HepG2 (cell line): ENCODE measurements around the gene HAGHL. TPM values are rescaled to one million over a fixed set of nuclear protein-coding genes. Genes with fewer than 3 reads are reported as not detected.

Source experiments
- AGO2 ChIP-seq: fragments of 200-400 bp; formaldehyde crosslinking; optimal IDR thresholded peaks from 2 replicates; pipeline ENCODE3; 2017; ENCODE audit warnings: mild to moderate bottlenecking, low read depth, low read length, moderate library complexity
- CREM ChIP-seq, 2 experiments: sonication (generic) in 1 of 2; formaldehyde crosslinking in 1 of 2; IDR thresholded peaks; 2 replicates each; pipeline versions ENCODE4 v1.4.0 to v1.6.1; 2016 to 2020; ENCODE audit warnings: antibody characterized with exemption in 1 of 2, mild to moderate bottlenecking in 1 of 2, missing genetic modification reagents in 1 of 2
- DR1 ChIP-seq: sonication (generic); formaldehyde crosslinking; IDR thresholded peaks from 2 replicates; pipeline ENCODE4 v1.8.0; 2021; ENCODE audit warnings: mild to moderate bottlenecking, missing genetic modification reagents, inconsistent platforms
- EHMT2 ChIP-seq: fragments of 200-600 bp; sonication (generic); IDR thresholded peaks from 2 replicates; pipeline ENCODE4 v1.7.0; 2017; ENCODE audit warnings: antibody characterized with exemption, low read depth, low read length, borderline replicate concordance
- EZH2 ChIP-seq: conservative IDR thresholded peaks from 2 replicates; pipeline ENCODE4 v1.6.1; 2012; ENCODE audit warnings: mild to moderate bottlenecking, low read depth, low read length, moderate library complexity
- FOXA3 ChIP-seq: IDR thresholded peaks from 2 replicates; pipeline ENCODE4 v1.6.1; 2016; ENCODE audit warnings: missing genetic modification reagents, missing compliant biosample characterization
- FOXK2 ChIP-seq: fragments of 450-650 bp; IDR thresholded peaks from 2 replicates; pipeline ENCODE4 v1.6.1; 2016
- MED1 ChIP-seq: sonication (generic); formaldehyde crosslinking; IDR thresholded peaks from 2 replicates; pipeline ENCODE4 v1.4.0; 2020; ENCODE audit warnings: missing genetic modification reagents
- MIXL1 ChIP-seq: IDR thresholded peaks from 2 replicates; pipeline ENCODE4 v1.6.1; 2016
- MLLT10 ChIP-seq: sonication (generic); formaldehyde crosslinking; IDR thresholded peaks from 2 replicates; pipeline ENCODE4 v1.4.0; 2020; ENCODE audit warnings: missing genetic modification reagents
- NONO ChIP-seq, 2 experiments: fragments of 450-650 bp in 1 of 2; sonication (generic) in 1 of 2; formaldehyde crosslinking in 1 of 2; IDR thresholded peaks in 1 of 2; conservative IDR thresholded peaks in 1 of 2; 2 replicates each; pipeline versions ENCODE4 v1.6.1 to v1.8.0; 2017 to 2022; ENCODE audit warnings: mild to moderate bottlenecking in 1 of 2, missing genetic modification reagents in 1 of 2, moderate library complexity in 1 of 2
- PAWR ChIP-seq: sonication (generic); formaldehyde crosslinking; IDR thresholded peaks from 2 replicates; pipeline ENCODE4 v1.4.0; 2020; ENCODE audit warnings: missing genetic modification reagents, mild to moderate bottlenecking, borderline replicate concordance
- RARA ChIP-seq: IDR thresholded peaks from 2 replicates; pipeline ENCODE4 v1.6.1; 2016; ENCODE audit warnings: missing genetic modification reagents, missing compliant biosample characterization
- RBAK ChIP-seq: sonication (generic); formaldehyde crosslinking; IDR thresholded peaks from 2 replicates; pipeline ENCODE4 v1.5.1; 2020; ENCODE audit warnings: mild to moderate bottlenecking, missing genetic modification reagents
- REPIN1 ChIP-seq: sonication (generic); formaldehyde crosslinking; IDR thresholded peaks from 2 replicates; pipeline ENCODE4 v1.8.0; 2022; ENCODE audit warnings: missing genetic modification reagents, low read depth, mild to moderate bottlenecking, borderline replicate concordance
- SALL1 ChIP-seq: sonication (generic); formaldehyde crosslinking; IDR thresholded peaks from 2 replicates; pipeline ENCODE4 v1.8.0; 2022; ENCODE audit warnings: mild to moderate bottlenecking, missing genetic modification reagents
- ZEB1 ChIP-seq: IDR thresholded peaks from 2 replicates; pipeline ENCODE4 v1.6.1; 2012; ENCODE audit warnings: mild to moderate bottlenecking, low read depth, inconsistent platforms; ENCODE audit not compliant: insufficient replicate concordance
- ZIK1 ChIP-seq: sonication (generic); formaldehyde crosslinking; IDR thresholded peaks from 2 replicates; pipeline ENCODE4 v1.5.0; 2020; ENCODE audit warnings: mild to moderate bottlenecking, low read depth, missing genetic modification reagents, borderline replicate concordance
- ZNF12 ChIP-seq: sonication (generic); formaldehyde crosslinking; IDR thresholded peaks from 2 replicates; pipeline ENCODE4 v1.5.0; 2020; ENCODE audit warnings: missing genetic modification reagents
- ZNF317 ChIP-seq: sonication (generic); formaldehyde crosslinking; IDR thresholded peaks from 2 replicates; pipeline ENCODE4 v1.5.0; 2020; ENCODE audit warnings: mild to moderate bottlenecking, missing genetic modification reagents
- ZNF556 ChIP-seq: sonication (generic); formaldehyde crosslinking; IDR thresholded peaks from 2 replicates; pipeline ENCODE4 v1.4.0; 2020; ENCODE audit warnings: mild to moderate bottlenecking, missing genetic modification reagents, borderline replicate concordance
- polyA plus RNA-seq, 8 experiments: library from polyadenylated mRNA; depleted of rRNA in 3 of 8; stranded (reverse) in 7 of 8; unstranded in 1 of 8; fragments of >200 nt; fragmentation: Illumina TruSeq in 4 of 8; extraction: Trizol in 4 of 8; gene quantifications; 2 replicates each; pipeline versions ENCODE4 v1.2.1 to v1.2.3, GENCODE V29; 2011 to 2016; ENCODE audit warnings: low read depth in 4 of 8, missing spikeins in 1 of 8, mixed read lengths in 1 of 8; ENCODE audit not compliant: insufficient read depth in 1 of 8
- total RNA-seq, 5 experiments: library from RNA; depleted of rRNA; stranded (reverse); fragments of >200 nt; fragmentation: Illumina TruSeq; extraction: Trizol; gene quantifications; 2 replicates each; pipeline ENCODE4 v1.2.3, GENCODE V29; 2016; ENCODE audit warnings: low read depth in 1 of 5
- TF ChIP-seq, protein P1 (sequence below): IDR thresholded peaks from 2 replicates; pipeline ENCODE4 v1.6.1; 2012; ENCODE audit warnings: low read length, improper control_type of control experiment
- TF ChIP-seq, protein P2 (sequence below): sonication (generic); formaldehyde crosslinking; IDR thresholded peaks from 2 replicates; pipeline ENCODE4 v1.4.0; 2020; ENCODE audit warnings: missing genetic modification reagents
- TF ChIP-seq, protein P3 (sequence below): sonication (generic); formaldehyde crosslinking; IDR thresholded peaks from 2 replicates; pipeline ENCODE4 v1.8.0; 2022; ENCODE audit warnings: low read depth, missing genetic modification reagents
- TF ChIP-seq, protein P4 (sequence below): sonication (generic); formaldehyde crosslinking; IDR thresholded peaks from 2 replicates; pipeline ENCODE4 v1.8.1; 2023; ENCODE audit warnings: missing genetic modification reagents, mild to moderate bottlenecking, borderline replicate concordance

Gene HAGHL
- total and polyA plus RNA-seq, 2 of the 13 experiments (the other 11 are each of a cell fraction or from before 2014, with no cell fraction given) = 3.4 to 8.4 TPM

DNA sequence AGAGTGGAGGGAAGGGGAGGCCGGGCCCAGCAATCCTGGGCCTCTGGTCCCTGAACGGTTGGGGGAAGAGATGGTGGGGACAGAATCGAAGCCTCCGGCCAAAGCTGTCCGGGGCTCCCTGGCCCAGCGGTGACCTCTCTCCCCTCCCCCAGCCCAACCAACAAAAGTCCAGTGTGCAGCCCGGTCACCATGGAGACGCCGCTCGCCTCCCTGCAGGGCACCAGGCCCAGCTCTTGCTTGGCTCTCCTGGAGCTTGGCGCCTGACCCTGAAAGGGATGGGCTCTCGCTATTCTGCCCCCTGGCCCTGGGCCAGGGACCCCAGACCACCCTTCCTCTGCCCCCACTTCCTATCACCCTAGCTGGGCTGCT, 10.7 kb upstream of the HAGHL start (continued):
- TF ChIP-seq SALL1 (CRISPR knock-in tag) = peak; percentile 19; the same call in 1 of the 2 replicates
- no peak for TF ChIP-seq MIXL1 (CRISPR knock-in tag)
- TF ChIP-seq PAWR = no peak
- TF ChIP-seq, protein P1, sequence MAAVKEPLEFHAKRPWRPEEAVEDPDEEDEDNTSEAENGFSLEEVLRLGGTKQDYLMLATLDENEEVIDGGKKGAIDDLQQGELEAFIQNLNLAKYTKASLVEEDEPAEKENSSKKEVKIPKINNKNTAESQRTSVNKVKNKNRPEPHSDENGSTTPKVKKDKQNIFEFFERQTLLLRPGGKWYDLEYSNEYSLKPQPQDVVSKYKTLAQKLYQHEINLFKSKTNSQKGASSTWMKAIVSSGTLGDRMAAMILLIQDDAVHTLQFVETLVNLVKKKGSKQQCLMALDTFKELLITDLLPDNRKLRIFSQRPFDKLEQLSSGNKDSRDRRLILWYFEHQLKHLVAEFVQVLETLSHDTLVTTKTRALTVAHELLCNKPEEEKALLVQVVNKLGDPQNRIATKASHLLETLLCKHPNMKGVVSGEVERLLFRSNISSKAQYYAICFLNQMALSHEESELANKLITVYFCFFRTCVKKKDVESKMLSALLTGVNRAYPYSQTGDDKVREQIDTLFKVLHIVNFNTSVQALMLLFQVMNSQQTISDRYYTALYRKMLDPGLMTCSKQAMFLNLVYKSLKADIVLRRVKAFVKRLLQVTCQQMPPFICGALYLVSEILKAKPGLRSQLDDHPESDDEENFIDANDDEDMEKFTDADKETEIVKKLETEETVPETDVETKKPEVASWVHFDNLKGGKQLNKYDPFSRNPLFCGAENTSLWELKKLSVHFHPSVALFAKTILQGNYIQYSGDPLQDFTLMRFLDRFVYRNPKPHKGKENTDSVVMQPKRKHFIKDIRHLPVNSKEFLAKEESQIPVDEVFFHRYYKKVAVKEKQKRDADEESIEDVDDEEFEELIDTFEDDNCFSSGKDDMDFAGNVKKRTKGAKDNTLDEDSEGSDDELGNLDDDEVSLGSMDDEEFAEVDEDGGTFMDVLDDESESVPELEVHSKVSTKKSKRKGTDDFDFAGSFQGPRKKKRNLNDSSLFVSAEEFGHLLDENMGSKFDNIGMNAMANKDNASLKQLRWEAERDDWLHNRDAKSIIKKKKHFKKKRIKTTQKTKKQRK = no peak
- TF ChIP-seq RARA (CRISPR knock-in tag) = peak; percentile 92
- TF ChIP-seq CREM (IDR thresholded peaks at IDR 0.05) = no peak
- TF ChIP-seq CREM (CRISPR knock-in tag; IDR thresholded peaks at IDR 0.05) = no peak
- TF ChIP-seq MED1 (CRISPR knock-in tag) = no peak
- no peak for TF ChIP-seq AGO2
- no peak for TF ChIP-seq ZEB1
- TF ChIP-seq FOXA3 (CRISPR knock-in tag) = no peak
- TF ChIP-seq FOXK2 = no peak
- TF ChIP-seq DR1 (CRISPR knock-in tag) = no peak
- TF ChIP-seq ZNF317 (CRISPR knock-in tag) = no peak
- TF ChIP-seq REPIN1 (CRISPR knock-in tag) = 0 out of 2 replicates have a peak, but pooled peaks have one; percentile 2
- TF ChIP-seq MLLT10 = no peak
- no peak for TF ChIP-seq EHMT2
- TF ChIP-seq, protein P2, sequence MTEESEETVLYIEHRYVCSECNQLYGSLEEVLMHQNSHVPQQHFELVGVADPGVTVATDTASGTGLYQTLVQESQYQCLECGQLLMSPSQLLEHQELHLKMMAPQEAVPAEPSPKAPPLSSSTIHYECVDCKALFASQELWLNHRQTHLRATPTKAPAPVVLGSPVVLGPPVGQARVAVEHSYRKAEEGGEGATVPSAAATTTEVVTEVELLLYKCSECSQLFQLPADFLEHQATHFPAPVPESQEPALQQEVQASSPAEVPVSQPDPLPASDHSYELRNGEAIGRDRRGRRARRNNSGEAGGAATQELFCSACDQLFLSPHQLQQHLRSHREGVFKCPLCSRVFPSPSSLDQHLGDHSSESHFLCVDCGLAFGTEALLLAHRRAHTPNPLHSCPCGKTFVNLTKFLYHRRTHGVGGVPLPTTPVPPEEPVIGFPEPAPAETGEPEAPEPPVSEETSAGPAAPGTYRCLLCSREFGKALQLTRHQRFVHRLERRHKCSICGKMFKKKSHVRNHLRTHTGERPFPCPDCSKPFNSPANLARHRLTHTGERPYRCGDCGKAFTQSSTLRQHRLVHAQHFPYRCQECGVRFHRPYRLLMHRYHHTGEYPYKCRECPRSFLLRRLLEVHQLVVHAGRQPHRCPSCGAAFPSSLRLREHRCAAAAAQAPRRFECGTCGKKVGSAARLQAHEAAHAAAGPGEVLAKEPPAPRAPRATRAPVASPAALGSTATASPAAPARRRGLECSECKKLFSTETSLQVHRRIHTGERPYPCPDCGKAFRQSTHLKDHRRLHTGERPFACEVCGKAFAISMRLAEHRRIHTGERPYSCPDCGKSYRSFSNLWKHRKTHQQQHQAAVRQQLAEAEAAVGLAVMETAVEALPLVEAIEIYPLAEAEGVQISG = no peak
- 0 out of 2 replicates have a peak, but pooled peaks have one; percentile 21 for TF ChIP-seq ZNF556 (CRISPR knock-in tag)
- TF ChIP-seq ZIK1 = no peak
- TF ChIP-seq, protein P3, sequence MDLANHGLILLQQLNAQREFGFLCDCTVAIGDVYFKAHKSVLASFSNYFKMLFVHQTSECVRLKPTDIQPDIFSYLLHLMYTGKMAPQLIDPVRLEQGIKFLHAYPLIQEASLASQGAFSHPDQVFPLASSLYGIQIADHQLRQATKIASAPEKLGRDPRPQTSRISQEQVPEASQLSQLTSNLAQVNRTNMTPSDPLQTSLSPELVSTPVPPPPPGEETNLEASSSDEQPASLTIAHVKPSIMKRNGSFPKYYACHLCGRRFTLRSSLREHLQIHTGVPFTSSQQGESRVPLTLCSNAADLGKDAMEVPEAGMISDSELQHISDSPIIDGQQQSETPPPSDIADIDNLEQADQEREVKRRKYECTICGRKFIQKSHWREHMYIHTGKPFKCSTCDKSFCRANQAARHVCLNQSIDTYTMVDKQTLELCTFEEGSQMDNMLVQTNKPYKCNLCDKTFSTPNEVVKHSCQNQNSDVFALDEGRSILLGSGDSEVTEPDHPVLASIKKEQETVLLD (CRISPR knock-in tag) = no peak
- TF ChIP-seq RBAK (CRISPR knock-in tag) = no peak
- TF ChIP-seq NONO (IDR thresholded peaks at IDR 0.05) = no peak
- TF ChIP-seq NONO (CRISPR knock-in tag; conservative IDR thresholded peaks at IDR 0.05) = peak; percentile 20; the same call in 1 of the 2 replicates
- TF ChIP-seq ZNF12 (CRISPR knock-in tag) = no peak
- TF ChIP-seq EZH2 = no peak
- TF ChIP-seq, protein P4, sequence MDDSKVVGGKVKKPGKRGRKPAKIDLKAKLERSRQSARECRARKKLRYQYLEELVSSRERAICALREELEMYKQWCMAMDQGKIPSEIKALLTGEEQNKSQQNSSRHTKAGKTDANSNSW (CRISPR knock-in tag) = no peak
